Prostate gland (tissue), 2 donors: Measurements from ENCODE around the gene FNBP1L. TPM values are rescaled to one million over a fixed set of nuclear protein-coding genes. Genes with fewer than 3 reads are reported as not detected.

Experiments
- DNase-seq: peaks from one replicate; pipeline ENCODE4 v3.0.0-alpha.2; 2019; ENCODE audit warnings: low spot score
- H3K27ac ChIP-seq, 2 donors: fragments of 200-600 bp; sonication (generic); 2 replicates each; pipeline ENCODE4 v1.5.1; 2017 to 2019
- H3K27me3 ChIP-seq: fragments of 200-600 bp; sonication (generic); replicated peaks from 2 replicates; pipeline ENCODE4 v1.5.1; 2019; ENCODE audit not compliant: insufficient read depth
- H3K36me3 ChIP-seq, 2 donors: fragments of 200-600 bp; sonication (generic); 1 replicate in 1 of 2; 2 replicates in 1 of 2; pipeline versions ENCODE4 v1.5.1 to v1.8.1; 2017 to 2019
- H3K4me1 ChIP-seq: fragments of 200-600 bp; sonication (generic); replicated peaks from 2 replicates; pipeline ENCODE4 v1.5.1; 2019
- H3K4me3 ChIP-seq, 2 donors: fragments of 200-600 bp; sonication (generic); 2 replicates each; pipeline ENCODE4 v1.5.1; 2017 to 2019
- H3K9me3 ChIP-seq: fragments of 200-600 bp; sonication (generic); 2 replicates; pipeline ENCODE4 v1.5.1; 2017
- POLR2A ChIP-seq: fragments of 450-650 bp; IDR thresholded peaks from one replicate; pipeline ENCODE4 v1.6.1; 2016; ENCODE audit warnings: antibody characterized with exemption, mild to moderate bottlenecking
- POLR2AphosphoS5 ChIP-seq: sonication (generic); formaldehyde crosslinking; IDR thresholded peaks from one replicate; pipeline ENCODE4 v1.6.1; 2017; ENCODE audit warnings: antibody characterized with exemption
- WGBS: methylation state at CpG from one replicate; pipeline ENCODE4 v1.1.5; 2018; 5-methylcytosine and 5-hydroxymethylcytosine counted together
- intact Hi-C: fragments of 100-400 bp; cut with DNase I; formaldehyde crosslinking; loops from one replicate; pipeline ENCODE4 v1.14.2; 2022
- total RNA-seq, 2 donors: library from RNA; depleted of rRNA; stranded (reverse); fragments of >200 nt; gene quantifications; one replicate each; pipeline ENCODE4 v1.1.0, GENCODE V29; 2016
- TF ChIP-seq, protein P1 (sequence below), 4 experiments: fragments of 200-600 bp in 2 of 4; fragments of 450-650 bp in 2 of 4; sonication (generic) in 2 of 4; IDR thresholded peaks; 1 replicate in 3 of 4; 2 replicates in 1 of 4; pipeline ENCODE4 v1.5.1; 2016 to 2019; ENCODE audit warnings: antibody characterized with exemption in 4 of 4, mild to moderate bottlenecking in 2 of 4, moderate library complexity in 2 of 4

Gene FNBP1L
- total RNA-seq, 2 donors from 2014 or later: 41.1 to 49.7 TPM

GRCh38 chr1:93518516-93518915, 70.6 kb downstream of the FNBP1L start:
- no peak overlapping the region for H3K27ac ChIP-seq
- no peaks in the 10 kb centered on the region for H3K9me3 ChIP-seq
- no peak for TF ChIP-seq POLR2AphosphoS5
- TF ChIP-seq, protein P1, sequence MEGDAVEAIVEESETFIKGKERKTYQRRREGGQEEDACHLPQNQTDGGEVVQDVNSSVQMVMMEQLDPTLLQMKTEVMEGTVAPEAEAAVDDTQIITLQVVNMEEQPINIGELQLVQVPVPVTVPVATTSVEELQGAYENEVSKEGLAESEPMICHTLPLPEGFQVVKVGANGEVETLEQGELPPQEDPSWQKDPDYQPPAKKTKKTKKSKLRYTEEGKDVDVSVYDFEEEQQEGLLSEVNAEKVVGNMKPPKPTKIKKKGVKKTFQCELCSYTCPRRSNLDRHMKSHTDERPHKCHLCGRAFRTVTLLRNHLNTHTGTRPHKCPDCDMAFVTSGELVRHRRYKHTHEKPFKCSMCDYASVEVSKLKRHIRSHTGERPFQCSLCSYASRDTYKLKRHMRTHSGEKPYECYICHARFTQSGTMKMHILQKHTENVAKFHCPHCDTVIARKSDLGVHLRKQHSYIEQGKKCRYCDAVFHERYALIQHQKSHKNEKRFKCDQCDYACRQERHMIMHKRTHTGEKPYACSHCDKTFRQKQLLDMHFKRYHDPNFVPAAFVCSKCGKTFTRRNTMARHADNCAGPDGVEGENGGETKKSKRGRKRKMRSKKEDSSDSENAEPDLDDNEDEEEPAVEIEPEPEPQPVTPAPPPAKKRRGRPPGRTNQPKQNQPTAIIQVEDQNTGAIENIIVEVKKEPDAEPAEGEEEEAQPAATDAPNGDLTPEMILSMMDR (IDR thresholded peaks at IDR 0.05): no peak
- no peak for TF ChIP-seq POLR2A
- no peaks in the 10 kb centered on the region for H3K36me3 ChIP-seq
- DNase-seq: no peak
- no peaks in the 10 kb centered on the region for H3K27me3 ChIP-seq
- H3K4me3 ChIP-seq: no peak overlapping the region
- intact Hi-C loops: no loop called here
- H3K4me1 ChIP-seq: no peaks in the 10 kb centered on the region

DNA sequence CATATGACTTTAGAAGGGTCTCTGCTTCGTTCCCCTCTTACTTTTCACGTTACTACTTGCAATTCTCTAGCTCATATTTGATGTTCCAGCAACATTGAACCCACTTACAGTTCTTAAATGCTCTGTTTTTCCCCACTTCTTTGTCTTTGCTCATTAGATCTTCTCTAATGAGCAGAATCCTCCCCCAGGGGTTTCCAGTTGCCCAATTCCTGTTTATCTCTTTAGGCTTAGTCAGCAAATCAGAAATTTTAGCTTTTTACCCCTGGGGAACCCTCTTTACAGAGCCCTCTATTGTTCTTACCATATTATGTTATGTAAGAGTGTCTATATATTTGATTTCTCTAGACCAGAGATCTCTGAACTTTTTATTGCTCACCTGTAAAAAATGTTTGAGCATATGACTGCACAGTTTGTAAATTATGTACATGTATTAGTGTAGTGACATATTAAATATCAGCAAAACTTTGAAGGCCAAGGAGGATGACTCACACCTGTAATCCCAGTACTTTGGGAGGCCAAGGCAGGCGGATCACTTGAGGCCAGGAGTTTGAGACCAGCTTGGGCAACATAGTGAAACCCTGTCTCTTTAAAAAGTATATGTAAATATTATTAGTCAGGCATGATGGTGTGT, 71.4 kb downstream of the FNBP1L start:
- Histone ChIP-seq H3K36me3 (no peaks in the 10 kb centered on the region), H3K27me3 (no peaks in the 10 kb centered on the region), H3K4me1 (no peaks in the 10 kb centered on the region), H3K27ac (no peak overlapping the region), H3K9me3 (no peaks in the 10 kb centered on the region), H3K4me3 (no peak overlapping the region)
- TF ChIP-seq, protein P1 (IDR thresholded peaks at IDR 0.05): no peak
- TF ChIP-seq POLR2A (no peak), POLR2AphosphoS5 (no peak)
- 88% methylated on average over 3 of the region's 3 CpGs for WGBS
- DNase-seq: no peak
- intact Hi-C loops: no loop called here

GRCh38 chr1:93521618-93522017, 73.7 kb downstream of the FNBP1L start:
- DNase-seq: no peak
- intact Hi-C loops: no loop called here
- WGBS: 62% methylated on average over 2 of the region's 2 CpGs
- H3K4me1 ChIP-seq: no peaks in the 10 kb centered on the region
- TF ChIP-seq, protein P1 (IDR thresholded peaks at IDR 0.05): no peak
- TF ChIP-seq POLR2AphosphoS5 (no peak), POLR2A (no peak)
- no peak overlapping the region for H3K4me3 ChIP-seq
- H3K36me3 ChIP-seq: no peaks in the 10 kb centered on the region
- no peaks in the 10 kb centered on the region for H3K9me3 ChIP-seq
- no peak overlapping the region for H3K27ac ChIP-seq
- no peaks in the 10 kb centered on the region for H3K27me3 ChIP-seq

DNA sequence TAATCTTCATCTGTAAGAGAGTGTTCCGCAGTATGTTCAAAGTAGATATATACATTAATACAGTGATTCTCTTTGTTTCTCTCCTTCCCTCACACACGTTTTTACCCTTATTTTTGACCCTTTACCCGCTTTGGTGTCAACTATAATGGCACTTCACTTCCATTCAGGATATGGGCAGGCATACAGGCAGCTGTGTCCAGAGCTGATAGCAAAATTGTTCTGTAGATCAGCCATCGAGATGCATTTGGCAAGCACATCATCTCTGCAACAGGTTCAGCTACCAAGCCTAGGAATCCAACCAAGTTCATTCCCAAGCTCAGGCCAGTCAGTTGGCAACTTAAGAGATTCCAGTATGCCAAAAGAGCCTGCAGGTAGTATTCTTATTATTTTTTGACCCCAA, 74.8 kb downstream of the FNBP1L start:
- DNase-seq: no peak
- TF ChIP-seq, protein P1 (IDR thresholded peaks at IDR 0.05): no peak
- TF ChIP-seq POLR2A (no peak), POLR2AphosphoS5 (no peak)
- intact Hi-C loops: no loop called here
- Histone ChIP-seq H3K36me3 (no peaks in the 10 kb centered on the region), H3K27me3 (no peaks in the 10 kb centered on the region), H3K27ac (no peak overlapping the region), H3K4me3 (no peak overlapping the region), H3K4me1 (no peaks in the 10 kb centered on the region), H3K9me3 (no peaks in the 10 kb centered on the region)
- 82% methylated on average over 4 of the region's 4 CpGs for whole genome bisulfite sequencing

- Histone ChIP-seq H3K9me3 (no peaks in the 10 kb centered on the region), H3K27me3 (no peaks in the 10 kb centered on the region), H3K27ac (no peak overlapping the region), H3K4me1 (no peaks in the 10 kb centered on the region), H3K4me3 (no peak overlapping the region), H3K36me3 (no peaks in the 10 kb centered on the region)
- 44% methylated on average over 1 of the region's 1 CpG for WGBS
- intact Hi-C loops: no loop called here
- no peak for DNase-seq
- TF ChIP-seq, protein P1 (IDR thresholded peaks at IDR 0.05): no peak
- TF ChIP-seq POLR2AphosphoS5: no peak
- TF ChIP-seq POLR2A: no peak
Measured at GRCh38 chr1:93525431-93525830, 77.5 kb downstream of the FNBP1L start.
